Mesenchymal stem cell (in vitro differentiated cells and primary cell): ENCODE data around the gene GATA6.

Experiments
- DNase-seq: peaks from one replicate; pipeline ENCODE4 v3.0.0-alpha.2; 2013
- H2AFZ ChIP-seq: one replicate; pipeline ENCODE4 v1.6.1; 2013; ENCODE audit warnings: low read depth, mild to moderate bottlenecking, control low read depth, inconsistent platforms, low read length, moderate library complexity
- H2AK5ac ChIP-seq: 2 replicates; pipeline ENCODE4 v1.6.1; 2013; ENCODE audit warnings: low read length, moderate library complexity, mild to moderate bottlenecking, inconsistent platforms; ENCODE audit not compliant: severe bottlenecking
- H2BK120ac ChIP-seq: one replicate; pipeline ENCODE4 v1.6.1; 2013; ENCODE audit warnings: low read depth, mild to moderate bottlenecking, inconsistent platforms, low read length, moderate library complexity
- H2BK12ac ChIP-seq, 2 experiments: one replicate each; pipeline ENCODE4 v1.6.1; 2013; ENCODE audit warnings: inconsistent platforms in 2 of 2, low read length in 2 of 2, mild to moderate bottlenecking in 2 of 2, moderate library complexity in 2 of 2, control low read depth in 1 of 2
- H2BK15ac ChIP-seq: one replicate; pipeline ENCODE4 v1.6.1; 2013; ENCODE audit warnings: mild to moderate bottlenecking, low read depth, inconsistent platforms; ENCODE audit not compliant: poor library complexity, severe bottlenecking
- H2BK5ac ChIP-seq: 2 replicates; pipeline ENCODE4 v1.6.1; 2013; ENCODE audit warnings: low read depth, mild to moderate bottlenecking, low read length, control low read depth, inconsistent platforms; ENCODE audit not compliant: poor library complexity, severe bottlenecking
- H3K14ac ChIP-seq, 2 experiments: one replicate each; pipeline ENCODE4 v1.6.1; 2013; ENCODE audit warnings: inconsistent platforms in 2 of 2, low read length in 2 of 2, control low read depth in 1 of 2, mild to moderate bottlenecking in 1 of 2, moderate library complexity in 1 of 2
- H3K18ac ChIP-seq, 2 experiments: one replicate each; pipeline ENCODE4 v1.6.1; 2013; ENCODE audit warnings: inconsistent platforms in 2 of 2, low read length in 2 of 2, control low read depth in 1 of 2, low read depth in 1 of 2, mild to moderate bottlenecking in 1 of 2
- H3K23ac ChIP-seq, 2 experiments: one replicate each; pipeline ENCODE4 v1.6.1; 2013; ENCODE audit warnings: inconsistent platforms in 2 of 2, low read length in 2 of 2, mild to moderate bottlenecking in 2 of 2, moderate library complexity in 2 of 2, control low read depth in 1 of 2
- H3K27ac ChIP-seq: 2 replicates; pipeline ENCODE4 v1.5.1; 2013; ENCODE audit warnings: mild to moderate bottlenecking, moderate library complexity, low read length, control low read depth, inconsistent platforms; ENCODE audit not compliant: poor library complexity, severe bottlenecking
- H3K27me3 ChIP-seq, 2 experiments: 2 replicates each; pipeline versions ENCODE4 v1.6.1 to v1.7.0; 2013; ENCODE audit warnings: low read length in 2 of 2, mild to moderate bottlenecking in 2 of 2, moderate library complexity in 2 of 2, control low read depth in 1 of 2, inconsistent platforms in 1 of 2; ENCODE audit not compliant: control insufficient read depth in 1 of 2, insufficient read depth in 1 of 2
- H3K36me3 ChIP-seq, 2 experiments: 2 replicates each; pipeline versions ENCODE4 v1.6.1 to v1.7.0; 2013; ENCODE audit warnings: low read length in 2 of 2, control low read depth in 1 of 2, inconsistent platforms in 1 of 2, low read depth in 1 of 2, mild to moderate bottlenecking in 1 of 2; ENCODE audit not compliant: insufficient read depth in 2 of 2, control insufficient read depth in 1 of 2
- H3K4ac ChIP-seq, 2 experiments: one replicate each; pipeline ENCODE4 v1.6.1; 2013; ENCODE audit warnings: inconsistent platforms in 2 of 2, low read length in 2 of 2, mild to moderate bottlenecking in 2 of 2, moderate library complexity in 2 of 2, control low read depth in 1 of 2, low read depth in 1 of 2
- H3K4me1 ChIP-seq: 2 replicates; pipeline ENCODE4 v1.6.1; 2013; ENCODE audit warnings: low read depth, low read length, control low read depth; ENCODE audit not compliant: control insufficient read depth, insufficient read depth
- H3K4me2 ChIP-seq: 2 replicates; pipeline ENCODE4 v1.6.1; 2013; ENCODE audit warnings: low read length, mild to moderate bottlenecking, inconsistent platforms; ENCODE audit not compliant: poor library complexity, severe bottlenecking
- H3K4me3 ChIP-seq, 2 experiments: 2 replicates each; pipeline versions ENCODE4 v1.5.1 to v1.7.0; 2013; ENCODE audit warnings: low read length in 2 of 2, mild to moderate bottlenecking in 2 of 2, control low read depth in 1 of 2, low read depth in 1 of 2; ENCODE audit not compliant: insufficient read depth in 1 of 2
- H3K79me1 ChIP-seq: replicated peaks from 2 replicates; pipeline ENCODE4 v1.6.1; 2013; ENCODE audit warnings: mild to moderate bottlenecking, control low read depth, low read length, inconsistent platforms; ENCODE audit not compliant: poor library complexity, severe bottlenecking
- H3K9ac ChIP-seq: 2 replicates; pipeline ENCODE4 v1.7.0; 2013; ENCODE audit warnings: mild to moderate bottlenecking, low read length, moderate library complexity
- H3K9me3 ChIP-seq: 2 replicates; pipeline ENCODE4 v1.7.0; 2013; ENCODE audit warnings: mild to moderate bottlenecking, low read length; ENCODE audit not compliant: control insufficient read depth
- H4K8ac ChIP-seq: one replicate; pipeline ENCODE4 v1.6.1; 2013; ENCODE audit warnings: inconsistent platforms, mild to moderate bottlenecking, low read length, moderate library complexity
- H4K91ac ChIP-seq: one replicate; pipeline ENCODE4 v1.6.1; 2013; ENCODE audit warnings: mild to moderate bottlenecking, low read length, inconsistent platforms
- WGBS: methylation state at CpG from one replicate; pipeline ENCODE4 v1.1.7; 2013; ENCODE audit warnings: mixed read lengths; 5-methylcytosine and 5-hydroxymethylcytosine counted together

Gene GATA6

GRCh38 chr18:22228976-22229375, 59.6 kb downstream of the GATA6 start:
- H3K4ac ChIP-seq = no peak overlapping the region
- H3K9me3 ChIP-seq = no peaks in the 10 kb centered on the region
- no peak overlapping the region for H4K91ac ChIP-seq
- peaks cover 2% of the 10 kb centered on the region for H3K4me1 ChIP-seq
- no peak overlapping the region for H2BK120ac ChIP-seq
- H3K23ac ChIP-seq = no peak overlapping the region
- 85% methylated on average over 2 of the region's 2 CpGs for WGBS
- H3K4me2 ChIP-seq = no peak overlapping the region
- no peak overlapping the region for H3K14ac ChIP-seq
- H4K8ac ChIP-seq = no peak overlapping the region
- no peak overlapping the region for H2BK12ac ChIP-seq
- H3K27me3 ChIP-seq = peaks cover 0 to 13% of the 10 kb centered on the region in 2 experiments
- H3K79me1 ChIP-seq = no peaks in the 10 kb centered on the region
- H2AK5ac ChIP-seq = no peak overlapping the region
- H3K4me3 ChIP-seq = no peak overlapping the region
- no peak for DNase-seq
- H2BK5ac ChIP-seq = no peak overlapping the region
- no peak overlapping the region for H3K27ac ChIP-seq
- no peaks in the 10 kb centered on the region for H3K36me3 ChIP-seq
- no peak overlapping the region for H2BK15ac ChIP-seq
- no peak overlapping the region for H3K18ac ChIP-seq
- no peak overlapping the region for H3K9ac ChIP-seq
- H2AFZ ChIP-seq = no peak overlapping the region

DNA sequence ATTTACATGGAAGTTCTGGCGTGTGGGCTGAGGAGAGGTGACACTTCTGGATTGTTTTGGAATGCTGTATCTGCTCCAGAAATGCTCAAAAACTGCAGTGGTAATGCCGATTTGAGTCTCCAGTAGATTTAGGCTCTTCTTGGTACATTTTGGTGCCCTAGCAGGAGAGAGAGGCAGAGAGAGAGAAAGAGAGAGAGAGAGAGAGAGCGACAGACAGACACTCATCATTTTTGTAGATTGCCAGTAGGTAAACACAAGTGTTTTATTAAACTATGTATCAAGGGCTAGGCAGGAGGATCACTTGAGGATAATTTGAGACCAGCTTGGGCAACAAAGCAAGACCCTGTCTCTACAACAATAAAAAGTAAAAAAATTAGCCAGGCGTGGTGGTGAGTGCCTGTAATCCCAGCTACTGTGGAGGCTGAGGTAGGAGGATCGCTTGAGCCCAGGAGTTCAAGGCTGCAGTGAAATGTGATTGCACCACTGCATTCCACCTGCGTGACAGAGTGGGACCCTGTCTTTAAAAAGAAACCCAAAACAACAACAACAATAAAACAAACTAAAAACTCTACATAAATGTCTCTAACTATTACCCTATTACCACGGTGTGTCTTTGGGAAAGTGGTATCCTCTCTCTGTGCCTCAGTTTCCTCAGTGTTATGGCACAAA, 60.2 kb downstream of the GATA6 start:
- H2BK15ac ChIP-seq = no peak overlapping the region
- H3K4ac ChIP-seq = no peak overlapping the region
- no peak overlapping the region for H2AK5ac ChIP-seq
- peaks cover 6 to 19% of the 10 kb centered on the region in 2 experiments for H3K27me3 ChIP-seq
- no peak overlapping the region for H3K27ac ChIP-seq
- H3K36me3 ChIP-seq = no peaks in the 10 kb centered on the region
- no peaks in the 10 kb centered on the region for H3K79me1 ChIP-seq
- H3K9ac ChIP-seq = no peak overlapping the region
- no peak overlapping the region for H2BK12ac ChIP-seq
- H3K4me1 ChIP-seq = peaks cover 2% of the 10 kb centered on the region
- no peaks in the 10 kb centered on the region for H3K9me3 ChIP-seq
- no peak overlapping the region for H2BK120ac ChIP-seq
- no peak overlapping the region for H3K14ac ChIP-seq
- H3K23ac ChIP-seq = no peak overlapping the region
- DNase-seq = no peak
- H3K4me2 ChIP-seq = no peak overlapping the region
- H2AFZ ChIP-seq = no peak overlapping the region
- no peak overlapping the region for H2BK5ac ChIP-seq
- H3K4me3 ChIP-seq = no peak overlapping the region
- no peak overlapping the region for H4K8ac ChIP-seq
- no peak overlapping the region for H3K18ac ChIP-seq
- 80% methylated on average over 5 of the region's 7 CpGs for WGBS
- H4K91ac ChIP-seq = no peak overlapping the region

DNA sequence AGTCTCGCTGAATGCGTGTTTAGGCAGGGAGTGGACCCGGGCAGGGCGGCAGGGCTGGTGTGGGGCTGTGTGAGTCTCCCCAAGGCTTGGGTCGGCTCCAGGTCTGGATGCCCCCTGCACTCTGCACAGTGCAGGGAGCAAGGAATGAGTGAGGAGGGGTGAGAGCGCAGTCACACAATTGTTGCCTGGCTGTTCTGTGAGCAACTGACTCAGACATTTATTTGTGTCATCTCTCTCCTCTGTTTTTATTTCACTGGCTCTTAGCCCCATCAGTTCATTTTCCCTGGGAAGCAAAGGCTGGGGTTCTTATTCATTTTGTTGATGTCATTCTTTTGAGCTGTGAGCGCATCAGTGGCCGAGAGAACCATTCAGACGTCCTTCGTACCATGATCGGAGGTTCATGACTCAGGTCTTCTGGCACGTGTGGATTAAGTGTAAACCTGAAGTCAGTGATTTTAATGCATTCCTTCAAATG, 61.1 kb downstream of the GATA6 start:
- Histone ChIP-seq H2BK5ac (no peak overlapping the region), H3K27me3 (peaks cover 8 to 21% of the 10 kb centered on the region in 2 experiments), H3K79me1 (no peaks in the 10 kb centered on the region), H3K9me3 (no peaks in the 10 kb centered on the region), H3K4me2 (no peak overlapping the region), H2BK12ac (no peak overlapping the region), H3K4ac (no peak overlapping the region), H2BK15ac (no peak overlapping the region), H3K27ac (no peak overlapping the region), H2AFZ (no peak overlapping the region), H3K23ac (no peak overlapping the region), H3K36me3 (no peaks in the 10 kb centered on the region), H2BK120ac (no peak overlapping the region), H3K4me1 (peaks cover 2% of the 10 kb centered on the region), H4K91ac (no peak overlapping the region), H4K8ac (no peak overlapping the region), H3K18ac (no peak overlapping the region), H3K4me3 (no peak overlapping the region), H3K9ac (no peak overlapping the region), H2AK5ac (no peak overlapping the region), H3K14ac (no peak overlapping the region)
- peak; percentile 47 for DNase-seq
- WGBS = 84% methylated on average over 12 of the region's 12 CpGs

DNA sequence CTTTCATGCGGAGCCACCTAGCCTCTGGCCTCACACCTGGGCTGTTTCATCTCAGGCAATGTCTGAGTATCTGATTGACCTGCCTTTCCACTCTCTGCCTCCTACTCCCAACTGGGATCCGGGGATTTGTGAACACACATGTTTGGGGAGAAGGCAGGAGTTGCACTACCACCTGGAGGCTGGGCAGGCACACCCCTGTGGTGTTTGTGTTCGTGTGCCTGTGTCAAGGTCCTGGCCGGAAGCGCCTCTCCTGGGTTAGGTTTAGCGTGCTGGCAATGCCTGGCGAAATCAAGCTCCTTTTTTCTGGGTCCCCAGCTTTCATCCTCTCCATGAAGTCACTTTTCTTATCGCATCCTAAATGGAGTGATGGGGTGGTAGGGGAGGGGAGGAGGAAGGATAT, 63.9 kb downstream of the GATA6 start:
- WGBS = 76% methylated on average over 7 of the region's 8 CpGs
- Histone ChIP-seq H2BK5ac (no peak overlapping the region), H3K9ac (no peak overlapping the region), H3K4ac (no peak overlapping the region), H3K27me3 (peaks cover 13 to 25% of the 10 kb centered on the region in 2 experiments), H3K23ac (no peak overlapping the region), H3K4me2 (no peak overlapping the region), H3K4me1 (peaks cover 2% of the 10 kb centered on the region), H3K18ac (no peak overlapping the region), H3K14ac (no peak overlapping the region), H3K9me3 (no peaks in the 10 kb centered on the region), H4K91ac (no peak overlapping the region), H3K36me3 (no peaks in the 10 kb centered on the region), H2AFZ (no peak overlapping the region), H2BK15ac (no peak overlapping the region), H4K8ac (no peak overlapping the region), H3K79me1 (no peaks in the 10 kb centered on the region), H2AK5ac (no peak overlapping the region), H3K27ac (no peak overlapping the region), H2BK12ac (no peak overlapping the region), H3K4me3 (no peak overlapping the region), H2BK120ac (no peak overlapping the region)
- DNase-seq = no peak
